ENCODE results near the gene ASB13. TPM values are rescaled to one million over a fixed set of nuclear protein-coding genes. Genes with fewer than 3 reads are reported as not detected.
"Not testable (repeated sequence)": the region's sequence is repeated elsewhere in the genome, so short reads cannot be mapped to it uniquely, and the experiment has no call there.

ASB13 gene
- total and polyA plus RNA-seq, 8 donors = 8.7 to 22.2 (median 11.8) TPM

DNA sequence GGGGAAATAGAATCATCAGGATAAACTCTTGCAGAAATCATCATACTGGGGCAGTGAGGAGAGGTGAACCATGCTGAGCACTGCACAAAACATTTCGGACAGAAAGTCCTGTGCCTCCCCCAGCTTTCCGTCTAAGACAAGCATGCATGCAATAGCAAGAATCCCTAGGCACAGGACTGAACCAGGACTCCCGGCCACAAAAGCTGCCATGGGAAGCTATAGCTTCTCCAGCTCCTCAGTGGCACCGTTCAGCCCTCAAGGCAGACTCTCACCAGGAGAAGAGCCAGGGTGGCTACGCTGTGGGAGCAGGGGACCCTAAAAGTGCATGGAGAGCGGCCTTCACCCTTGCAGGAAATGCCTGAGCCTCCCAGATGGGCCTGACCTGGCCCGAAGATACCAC, 70.8 kb downstream of the ASB13 start:
- Histone ChIP-seq H3K9me3 (no peaks in the 10 kb centered on the region), H3K36me3 (no peaks in the 10 kb centered on the region), H3K4me1 (no peaks in the 10 kb centered on the region), H3K27me3 (no peaks in the 10 kb centered on the region), H3K4me3 (no peak overlapping the region), H3K27ac (no peak overlapping the region)
- FAIRE-seq = no peak
- ATAC-seq = no peak
- 75 to 77% methylated on average over 7 of the region's 7 CpGs for WGBS, 2 donors
- TF ChIP-seq, protein P1, sequence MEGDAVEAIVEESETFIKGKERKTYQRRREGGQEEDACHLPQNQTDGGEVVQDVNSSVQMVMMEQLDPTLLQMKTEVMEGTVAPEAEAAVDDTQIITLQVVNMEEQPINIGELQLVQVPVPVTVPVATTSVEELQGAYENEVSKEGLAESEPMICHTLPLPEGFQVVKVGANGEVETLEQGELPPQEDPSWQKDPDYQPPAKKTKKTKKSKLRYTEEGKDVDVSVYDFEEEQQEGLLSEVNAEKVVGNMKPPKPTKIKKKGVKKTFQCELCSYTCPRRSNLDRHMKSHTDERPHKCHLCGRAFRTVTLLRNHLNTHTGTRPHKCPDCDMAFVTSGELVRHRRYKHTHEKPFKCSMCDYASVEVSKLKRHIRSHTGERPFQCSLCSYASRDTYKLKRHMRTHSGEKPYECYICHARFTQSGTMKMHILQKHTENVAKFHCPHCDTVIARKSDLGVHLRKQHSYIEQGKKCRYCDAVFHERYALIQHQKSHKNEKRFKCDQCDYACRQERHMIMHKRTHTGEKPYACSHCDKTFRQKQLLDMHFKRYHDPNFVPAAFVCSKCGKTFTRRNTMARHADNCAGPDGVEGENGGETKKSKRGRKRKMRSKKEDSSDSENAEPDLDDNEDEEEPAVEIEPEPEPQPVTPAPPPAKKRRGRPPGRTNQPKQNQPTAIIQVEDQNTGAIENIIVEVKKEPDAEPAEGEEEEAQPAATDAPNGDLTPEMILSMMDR (IDR thresholded peaks at IDR 0.05) = no peak
- DNase-seq = no peak
- intact Hi-C loops (cut with DNase I) = no loop called here

DNA sequence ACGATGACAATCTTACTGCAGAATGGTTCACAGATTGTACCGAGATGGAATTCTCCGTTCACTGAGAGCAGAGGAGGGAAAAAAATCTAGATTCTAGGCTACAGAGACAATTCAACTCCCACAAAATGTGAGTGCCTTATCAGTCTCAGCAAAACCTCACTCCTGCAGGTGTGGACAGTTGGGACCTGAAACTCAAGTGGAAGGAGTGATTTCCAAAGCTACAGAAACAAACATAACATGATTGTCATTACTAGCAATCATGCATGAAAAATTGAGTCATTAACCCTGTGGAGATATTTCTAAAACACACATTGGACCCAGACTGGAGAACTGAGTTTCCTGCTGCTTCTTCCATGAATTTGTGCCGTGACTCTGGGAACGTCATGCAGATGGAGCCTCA, 71.3 kb downstream of the ASB13 start:
- Histone ChIP-seq H3K27ac (no peak overlapping the region), H3K4me3 (no peak overlapping the region)
- FAIRE-seq = no peak

GRCh38 chr10:5594271-5595049, 71.9 kb downstream of the ASB13 start:
- ATAC-seq = peak in 1 of 4 donors; percentile 21
- Histone ChIP-seq H3K27ac (no peak overlapping the region), H3K9me3 (no peaks in the 10 kb centered on the region), H3K4me3 (no peak overlapping the region), H3K36me3 (no peaks in the 10 kb centered on the region), H3K4me1 (no peaks in the 10 kb centered on the region), H3K27me3 (no peaks in the 10 kb centered on the region)
- intact Hi-C loops (cut with DNase I) = no loop called here
- DNase-seq = peak in 1 of 6 donors; percentile 9
- TF ChIP-seq, protein P1 (IDR thresholded peaks at IDR 0.05) = no peak
- no peak for FAIRE-seq
- 52 to 57% methylated on average over 14 of the region's 14 CpGs for WGBS, 2 donors

More for the DNA sequence above, 71.3 kb downstream of the ASB13 start:
- 74 to 75% methylated on average over 5 of the region's 5 CpGs for WGBS, 2 donors
- DNase-seq = no peak
- H3K36me3 ChIP-seq = no peaks in the 10 kb centered on the region
- no peaks in the 10 kb centered on the region for H3K4me1 ChIP-seq
- intact Hi-C loops (cut with DNase I) = no loop called here
- no peaks in the 10 kb centered on the region for H3K9me3 ChIP-seq
- no peaks in the 10 kb centered on the region for H3K27me3 ChIP-seq
- TF ChIP-seq, protein P1 (IDR thresholded peaks at IDR 0.05) = no peak
- no peak for ATAC-seq

DNA sequence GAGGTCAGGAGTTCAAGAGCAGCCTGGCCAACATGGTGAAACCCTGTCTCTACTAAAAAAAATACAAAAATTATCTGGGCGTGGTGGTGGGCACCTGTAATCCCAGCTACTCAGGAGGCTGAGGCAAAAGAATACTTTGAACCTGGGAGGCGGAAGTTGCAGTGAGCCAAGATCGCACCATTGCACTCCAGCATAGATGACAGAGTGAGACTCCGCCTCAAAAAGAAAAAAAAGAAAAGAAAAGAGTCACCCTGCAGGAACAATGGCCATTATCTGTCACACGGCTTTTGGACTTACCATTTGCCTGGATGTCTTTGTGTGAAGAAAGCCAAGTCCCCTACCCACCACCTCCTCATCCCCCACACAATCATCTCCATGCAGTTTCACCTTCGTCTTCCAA, 73.0 kb downstream of the ASB13 start:
- DNase-seq; ATAC-seq; H3K9me3 ChIP-seq; FAIRE-seq; H3K36me3 ChIP-seq; intact Hi-C loops (cut with DNase I); H3K4me3 ChIP-seq; H3K27me3 ChIP-seq; H3K4me1 ChIP-seq; H3K27ac ChIP-seq: not testable (repeated sequence)
- WGBS, 2 donors = 91 to 92% methylated on average over 6 of the region's 6 CpGs

- Histone ChIP-seq H3K4me1 (no peaks in the 10 kb centered on the region), H3K4me3 (no peak overlapping the region), H3K36me3 (no peaks in the 10 kb centered on the region), H3K27ac (no peak overlapping the region), H3K9me3 (no peaks in the 10 kb centered on the region), H3K27me3 (no peaks in the 10 kb centered on the region)
- intact Hi-C loops (cut with DNase I) = no loop called here
- WGBS, 2 donors = 44 to 50% methylated on average over 8 of the region's 8 CpGs
- TF ChIP-seq, protein P1 (IDR thresholded peaks at IDR 0.05) = no peak
- ATAC-seq = no peak
- no peak for FAIRE-seq
- DNase-seq = peak in 1 of 6 donors; percentile 37
Observed at GRCh38 chr10:5592070-5592469, 74.3 kb downstream of the ASB13 start.

Measured in pancreas (tissue), 10 donors.